Epithelial cell of esophagus (primary cell): ENCODE measurements around the gene CDK5R1.

Experiments
- DNase-seq: peaks from one replicate; pipeline ENCODE4 v3.0.0; 2010; ENCODE audit warnings: low read depth
- H3K4me3 ChIP-seq: 2 replicates; pipeline ENCODE4 v1.5.1; 2011; ENCODE audit warnings: mild to moderate bottlenecking, low read length, control low read depth
- CTCF ChIP-seq: IDR thresholded peaks from 2 replicates; pipeline ENCODE4 v1.5.1; 2011; ENCODE audit warnings: low read depth, mild to moderate bottlenecking, low read length, control low read depth, inconsistent platforms; ENCODE audit not compliant: insufficient read depth; ENCODE audit errors: missing control alignments

Gene CDK5R1

DNA sequence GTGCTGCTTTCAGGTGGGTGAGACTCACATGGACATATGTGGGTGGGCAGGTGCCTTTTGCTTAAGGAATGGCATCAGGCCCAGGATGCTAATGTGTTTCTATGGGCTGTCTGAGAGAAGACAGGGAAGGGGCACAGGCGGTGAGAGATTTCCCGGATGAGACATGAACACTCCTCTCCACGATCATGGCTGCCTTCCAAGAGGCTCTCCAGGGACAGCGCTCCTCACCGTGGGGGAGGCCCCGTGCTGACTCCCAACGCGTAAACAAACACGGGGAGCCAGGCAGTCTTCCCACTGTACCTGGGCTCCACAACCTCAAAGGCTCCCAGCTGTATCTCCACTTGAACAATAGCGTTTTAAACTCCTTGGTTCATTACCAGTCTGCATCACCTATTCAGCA is 42.8 kb downstream of the CDK5R1 start:
- H3K4me3 ChIP-seq = no peak overlapping the region
- no peak for TF ChIP-seq CTCF
- DNase-seq = no peak

GRCh38 chr17:32533296-32533695 is 46.5 kb downstream of the CDK5R1 start:
- no peak overlapping the region for H3K4me3 ChIP-seq
- DNase-seq = no peak
- no peak for TF ChIP-seq CTCF

- no peak for DNase-seq
- TF ChIP-seq CTCF = no peak
- H3K4me3 ChIP-seq = no peak overlapping the region
Observed at GRCh38 chr17:32536736-32537643, 50.2 kb downstream of the CDK5R1 start.
